Testis (tissue), 2 donors: ENCODE data around the gene FGFBP3.

Experiments used
- CTCF ChIP-seq, 3 experiments: fragments of 450-650 bp in 2 of 3; fragments of 200-600 bp in 1 of 3; sonication (generic) in 1 of 3; IDR thresholded peaks; one replicate each; pipeline ENCODE4 v1.5.1; 2016 to 2019; ENCODE audit warnings: antibody characterized with exemption in 3 of 3, mild to moderate bottlenecking in 2 of 3, moderate library complexity in 1 of 3
- POLR2A ChIP-seq: fragments of 450-650 bp; IDR thresholded peaks from one replicate; pipeline ENCODE4 v1.6.1; 2017; ENCODE audit warnings: antibody characterized with exemption, mild to moderate bottlenecking, moderate library complexity

- TF ChIP-seq CTCF (IDR thresholded peaks at IDR 0.05) (no peak), POLR2A (no peak)
Observed at GRCh38 chr10:91941426-91941825, 32.1 kb upstream of the FGFBP3 start.
